H9 (cell line): ENCODE data around the gene BOD1. TPM values are rescaled to one million over a fixed set of nuclear protein-coding genes. Genes with fewer than 3 reads are reported as not detected.

Experiments used
- DNase-seq: peaks from one replicate; pipeline ENCODE4 v3.0.0-alpha.2; 2017
- H2AFZ ChIP-seq: one replicate; pipeline ENCODE4 v1.6.1; 2013; ENCODE audit warnings: mild to moderate bottlenecking, low read length, control low read depth, moderate library complexity
- H2AK5ac ChIP-seq: 2 replicates; pipeline ENCODE4 v1.6.1; 2013; ENCODE audit warnings: low read length, control low read depth, mixed read lengths; ENCODE audit not compliant: insufficient read length
- H2BK120ac ChIP-seq: one replicate; pipeline ENCODE4 v1.6.1; 2013; ENCODE audit warnings: low read depth, mild to moderate bottlenecking, low read length, control low read depth, inconsistent platforms; ENCODE audit not compliant: poor library complexity, severe bottlenecking
- H2BK12ac ChIP-seq: 2 replicates; pipeline ENCODE4 v1.6.1; 2013; ENCODE audit warnings: low read length, control low read depth, mixed read lengths, low read depth; ENCODE audit not compliant: insufficient read length
- H2BK15ac ChIP-seq: 2 replicates; pipeline ENCODE4 v1.6.1; 2013; ENCODE audit warnings: low read depth, low read length, control low read depth
- H2BK20ac ChIP-seq: one replicate; pipeline ENCODE4 v1.6.1; 2013; ENCODE audit warnings: low read depth, mild to moderate bottlenecking, low read length, control low read depth, inconsistent platforms; ENCODE audit not compliant: poor library complexity, severe bottlenecking
- H2BK5ac ChIP-seq: 2 replicates; pipeline ENCODE4 v1.6.1; 2013; ENCODE audit warnings: low read length, control low read depth, mixed read lengths; ENCODE audit not compliant: insufficient read length
- H3K14ac ChIP-seq: 2 replicates; pipeline ENCODE4 v1.6.1; 2013; ENCODE audit warnings: low read length, control low read depth; ENCODE audit not compliant: insufficient read depth
- H3K18ac ChIP-seq: 2 replicates; pipeline ENCODE4 v1.6.1; 2013; ENCODE audit warnings: low read depth, mild to moderate bottlenecking, mixed read lengths, low read length, control low read depth; ENCODE audit not compliant: insufficient read length
- H3K23ac ChIP-seq: 2 replicates; pipeline ENCODE4 v1.6.1; 2013; ENCODE audit warnings: low read length, control low read depth, mixed read lengths, low read depth; ENCODE audit not compliant: insufficient read length
- H3K23me2 ChIP-seq: 2 replicates; pipeline ENCODE4 v1.6.1; 2013; ENCODE audit warnings: low read depth, mild to moderate bottlenecking, mixed read lengths, low read length, control low read depth; ENCODE audit not compliant: insufficient read length, poor library complexity, severe bottlenecking
- H3K27ac ChIP-seq: 2 replicates; pipeline ENCODE4 v1.5.1; 2013; ENCODE audit warnings: low read length, control low read depth, mixed read lengths, low read depth; ENCODE audit not compliant: insufficient read length
- H3K27me3 ChIP-seq: 2 replicates; pipeline ENCODE4 v1.6.1; 2013; ENCODE audit warnings: low read length, control low read depth, inconsistent platforms; ENCODE audit not compliant: insufficient read depth
- H3K4ac ChIP-seq: 2 replicates; pipeline ENCODE4 v1.6.1; 2013; ENCODE audit warnings: low read depth, mild to moderate bottlenecking, control low read depth, inconsistent platforms, low read length, moderate library complexity
- H3K4me1 ChIP-seq: 2 replicates; pipeline ENCODE4 v1.6.1; 2013; ENCODE audit warnings: low read length, control low read depth, inconsistent platforms; ENCODE audit not compliant: insufficient read depth
- H3K4me2 ChIP-seq: 2 replicates; pipeline ENCODE4 v1.6.1; 2013; ENCODE audit warnings: low read length, control low read depth, mixed read lengths; ENCODE audit not compliant: insufficient read length, insufficient read depth
- H3K56ac ChIP-seq: 2 replicates; pipeline ENCODE4 v1.6.1; 2013; ENCODE audit warnings: low read depth, mild to moderate bottlenecking, mixed read lengths, low read length, control low read depth; ENCODE audit not compliant: insufficient read length
- H3K79me1 ChIP-seq: 2 replicates; pipeline ENCODE4 v1.6.1; 2013; ENCODE audit warnings: low read depth, mild to moderate bottlenecking, moderate library complexity, low read length, control low read depth, inconsistent platforms; ENCODE audit not compliant: insufficient read depth, poor library complexity, severe bottlenecking
- H3K79me2 ChIP-seq: 2 replicates; pipeline ENCODE4 v1.6.1; 2013; ENCODE audit warnings: low read length, control low read depth, inconsistent platforms; ENCODE audit not compliant: insufficient read depth
- H3K9ac ChIP-seq: 2 replicates; pipeline ENCODE4 v1.6.1; 2013; ENCODE audit warnings: low read length, control low read depth, mixed read lengths; ENCODE audit not compliant: insufficient read length; ENCODE audit errors: extremely low read depth
- H3K9me3 ChIP-seq: one replicate; pipeline ENCODE4 v1.6.1; 2013; ENCODE audit warnings: low read depth, low read length, inconsistent platforms; ENCODE audit not compliant: control insufficient read depth
- H3T11ph ChIP-seq: one replicate; pipeline ENCODE4 v1.6.1; 2013; ENCODE audit warnings: mild to moderate bottlenecking, low read length, control low read depth, inconsistent platforms
- H4K20me1 ChIP-seq: one replicate; pipeline ENCODE4 v1.6.1; 2013; ENCODE audit not compliant: control insufficient read depth, insufficient read length, insufficient read depth
- H4K5ac ChIP-seq: 2 replicates; pipeline ENCODE4 v1.6.1; 2013; ENCODE audit warnings: low read depth, mild to moderate bottlenecking, mixed read lengths, low read length, control low read depth; ENCODE audit not compliant: insufficient read length
- H4K8ac ChIP-seq: replicated peaks from 2 replicates; pipeline ENCODE4 v1.6.1; 2013; ENCODE audit warnings: low read length, control low read depth, mixed read lengths, low read depth; ENCODE audit not compliant: insufficient read length
- H4K91ac ChIP-seq: 2 replicates; pipeline ENCODE4 v1.6.1; 2013; ENCODE audit warnings: low read depth, mild to moderate bottlenecking, moderate library complexity, mixed read lengths, low read length, control low read depth; ENCODE audit not compliant: insufficient read length
- H3K27ac Mint-ChIP-seq, 3 experiments: 2 replicates in 2 of 3; 3 replicates in 1 of 3; pipeline ENCODE4 v1.8.0; 2020 to 2021; ENCODE audit warnings: mixed read lengths in 3 of 3, mild to moderate bottlenecking in 1 of 3, moderate library complexity in 1 of 3
- H3K27me3 Mint-ChIP-seq: 2 replicates; pipeline ENCODE4 v1.8.0; 2021; ENCODE audit warnings: low read depth, mild to moderate bottlenecking, moderate library complexity, mixed read lengths
- H3K36me3 Mint-ChIP-seq, 3 experiments: 2 replicates in 2 of 3; 3 replicates in 1 of 3; pipeline ENCODE4 v1.8.0; 2020 to 2021; ENCODE audit warnings: low read depth in 3 of 3, mixed read lengths in 3 of 3; ENCODE audit not compliant: insufficient read depth in 1 of 3
- H3K4me1 Mint-ChIP-seq, 2 experiments: 2 replicates each; pipeline ENCODE4 v1.8.0; 2020; ENCODE audit warnings: mixed read lengths in 2 of 2
- H3K4me3 Mint-ChIP-seq, 2 experiments: 2 replicates in 1 of 2; 3 replicates in 1 of 2; pipeline ENCODE4 v1.8.0; 2020 to 2021; ENCODE audit warnings: mild to moderate bottlenecking in 2 of 2, mixed read lengths in 2 of 2, moderate library complexity in 1 of 2
- H3K9me3 Mint-ChIP-seq, 2 experiments: 2 replicates in 1 of 2; 3 replicates in 1 of 2; pipeline ENCODE4 v1.8.0; 2020; ENCODE audit warnings: mild to moderate bottlenecking in 2 of 2, mixed read lengths in 2 of 2, moderate library complexity in 1 of 2
- CTCF ChIP-seq: fragments of 200-600 bp; sonication (generic); conservative IDR thresholded peaks from 3 replicates; pipeline ENCODE4 v1.8.0; 2021; ENCODE audit warnings: antibody characterized with exemption, mild to moderate bottlenecking
- WGBS: extraction: QIAGEN DNeasy Blood & Tissue Kit; methylation state at CpG from one replicate; pipeline ENCODE4 v1.1.7; 2013; ENCODE audit warnings: missing lambda C conversion rate, low lambda C conversion rate, mixed read lengths; ENCODE audit not compliant: insufficient read length; ENCODE audit errors: extremely low coverage; 5-methylcytosine and 5-hydroxymethylcytosine counted together
- total RNA-seq: library from RNA; stranded (reverse); gene quantifications from 2 replicates; pipeline ENCODE4 v1.2.1, GENCODE V29; 2021

The BOD1 gene
- total RNA-seq, 1 experiment from 2014 or later = 121 TPM

- Histone ChIP-seq H3K56ac (no peak overlapping the region), H4K5ac (no peak overlapping the region), H3K9me3 (no peaks in the 10 kb centered on the region), H3K14ac (no peak overlapping the region), H3K79me2 (no peaks in the 10 kb centered on the region), H4K91ac (no peak overlapping the region), H2BK12ac (no peak overlapping the region), H3T11ph (no peak overlapping the region), H3K4me1 (peaks cover 7% of the 10 kb centered on the region; the same call in 1 of the 2 replicates), H3K79me1 (no peaks in the 10 kb centered on the region), H3K27ac (no peak overlapping the region), H4K8ac (no peak overlapping the region), H3K18ac (peak overlapping the region; percentile 4), H2AFZ (no peak overlapping the region), H2BK15ac (no peak overlapping the region), H3K23ac (no peak overlapping the region), H2AK5ac (no peak overlapping the region), H4K20me1 (no peaks in the 10 kb centered on the region), H3K27me3 (no peaks in the 10 kb centered on the region), H2BK120ac (no peak overlapping the region), H2BK5ac (no peak overlapping the region), H3K9ac (no peak overlapping the region), H2BK20ac (no peak overlapping the region), H3K23me2 (no peaks in the 10 kb centered on the region), H3K4ac (no peak overlapping the region), H3K4me2 (no peak overlapping the region)
- peak overlapping the region; percentile 69 to 95 (median 83) for H3K27ac Mint-ChIP-seq
- no peaks in the 10 kb centered on the region; a peak in 1 of 7 replicates for H3K36me3 Mint-ChIP-seq
- WGBS = no CpG with 5 or more reads among the region's 3 CpGs
- H3K4me3 Mint-ChIP-seq = 0 out of 5 replicates have a peak overlapping the region, but pooled peaks of 1 of the 2 experiments have one; percentile 10
- H3K27me3 Mint-ChIP-seq = peaks cover 7% of the 10 kb centered on the region
- peak; percentile 78 for DNase-seq
- peaks cover 59 to 61% of the 10 kb centered on the region in 2 experiments for H3K4me1 Mint-ChIP-seq
- no peak for TF ChIP-seq CTCF
- no peaks in the 10 kb centered on the region for H3K9me3 Mint-ChIP-seq
These were observed 27.5 kb upstream of the BOD1 start for GRCh38 chr5:173643964-173644363.
